ENCODE results near the gene PSMB2. TPM values are rescaled to one million over a fixed set of nuclear protein-coding genes. Genes with fewer than 3 reads are reported as not detected.

The PSMB2 gene
- polyA plus RNA-seq, 2 of the 4 experiments (the other 2 are of a cell fraction): 84.6 to 88.3 TPM

DNA sequence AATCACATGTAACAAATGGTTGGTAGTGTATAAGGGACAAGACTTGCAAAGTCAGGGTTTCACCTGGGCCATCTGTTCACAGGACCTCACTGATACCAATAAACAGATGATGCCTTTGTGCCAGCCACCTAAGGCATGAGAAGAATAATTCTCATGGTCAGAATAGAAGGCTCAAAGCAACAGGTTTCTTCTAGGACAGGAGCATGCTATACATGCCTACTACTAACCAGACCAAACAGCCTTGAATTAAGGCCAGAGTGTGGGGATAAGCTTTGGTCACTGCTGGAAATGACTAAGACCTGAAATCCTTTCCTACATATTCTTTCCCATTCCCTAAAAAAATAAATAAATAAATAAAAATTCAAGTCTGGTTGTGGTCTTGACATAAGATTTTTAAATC, 17.5 kb downstream of the PSMB2 start:
- Histone ChIP-seq H3K4me2 (no peak overlapping the region), H3K4me1 (no peaks in the 10 kb centered on the region), H3K9me3 (no peaks in the 10 kb centered on the region), H3K27ac (no peak overlapping the region), H3K4me3 (no peak overlapping the region)
- CTCF ChIA-PET: interaction anchor here (1.3 to 1.4 kb wide), 2 partner anchors 92 to 103 kb away, joined by 3 to 4 read pairs; no protein-coding TSS in a partner anchor
- no peak for TF ChIP-seq BCL3 (IDR thresholded peaks at IDR 0.05)
- TF ChIP-seq, protein P1, sequence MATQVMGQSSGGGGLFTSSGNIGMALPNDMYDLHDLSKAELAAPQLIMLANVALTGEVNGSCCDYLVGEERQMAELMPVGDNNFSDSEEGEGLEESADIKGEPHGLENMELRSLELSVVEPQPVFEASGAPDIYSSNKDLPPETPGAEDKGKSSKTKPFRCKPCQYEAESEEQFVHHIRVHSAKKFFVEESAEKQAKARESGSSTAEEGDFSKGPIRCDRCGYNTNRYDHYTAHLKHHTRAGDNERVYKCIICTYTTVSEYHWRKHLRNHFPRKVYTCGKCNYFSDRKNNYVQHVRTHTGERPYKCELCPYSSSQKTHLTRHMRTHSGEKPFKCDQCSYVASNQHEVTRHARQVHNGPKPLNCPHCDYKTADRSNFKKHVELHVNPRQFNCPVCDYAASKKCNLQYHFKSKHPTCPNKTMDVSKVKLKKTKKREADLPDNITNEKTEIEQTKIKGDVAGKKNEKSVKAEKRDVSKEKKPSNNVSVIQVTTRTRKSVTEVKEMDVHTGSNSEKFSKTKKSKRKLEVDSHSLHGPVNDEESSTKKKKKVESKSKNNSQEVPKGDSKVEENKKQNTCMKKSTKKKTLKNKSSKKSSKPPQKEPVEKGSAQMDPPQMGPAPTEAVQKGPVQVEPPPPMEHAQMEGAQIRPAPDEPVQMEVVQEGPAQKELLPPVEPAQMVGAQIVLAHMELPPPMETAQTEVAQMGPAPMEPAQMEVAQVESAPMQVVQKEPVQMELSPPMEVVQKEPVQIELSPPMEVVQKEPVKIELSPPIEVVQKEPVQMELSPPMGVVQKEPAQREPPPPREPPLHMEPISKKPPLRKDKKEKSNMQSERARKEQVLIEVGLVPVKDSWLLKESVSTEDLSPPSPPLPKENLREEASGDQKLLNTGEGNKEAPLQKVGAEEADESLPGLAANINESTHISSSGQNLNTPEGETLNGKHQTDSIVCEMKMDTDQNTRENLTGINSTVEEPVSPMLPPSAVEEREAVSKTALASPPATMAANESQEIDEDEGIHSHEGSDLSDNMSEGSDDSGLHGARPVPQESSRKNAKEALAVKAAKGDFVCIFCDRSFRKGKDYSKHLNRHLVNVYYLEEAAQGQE (IDR thresholded peaks at IDR 0.05): no peak
- TF ChIP-seq CBX8 (IDR thresholded peaks at IDR 0.05): no peak
- no peak for TF ChIP-seq NFE2L2 (conservative IDR thresholded peaks at IDR 0.05; ENCODE audit: low read length)
- no peak for TF ChIP-seq SMC3 (IDR thresholded peaks at IDR 0.05)
- no peak for TF ChIP-seq HMGXB4 (CRISPR knock-in tag; IDR thresholded peaks at IDR 0.05; ENCODE audit: borderline replicate concordance)
- no peak for TF ChIP-seq HDAC2 (IDR thresholded peaks at IDR 0.05)
- no peak for TF ChIP-seq NR3C1 (IDR thresholded peaks at IDR 0.05)
- TF ChIP-seq, protein P2, sequence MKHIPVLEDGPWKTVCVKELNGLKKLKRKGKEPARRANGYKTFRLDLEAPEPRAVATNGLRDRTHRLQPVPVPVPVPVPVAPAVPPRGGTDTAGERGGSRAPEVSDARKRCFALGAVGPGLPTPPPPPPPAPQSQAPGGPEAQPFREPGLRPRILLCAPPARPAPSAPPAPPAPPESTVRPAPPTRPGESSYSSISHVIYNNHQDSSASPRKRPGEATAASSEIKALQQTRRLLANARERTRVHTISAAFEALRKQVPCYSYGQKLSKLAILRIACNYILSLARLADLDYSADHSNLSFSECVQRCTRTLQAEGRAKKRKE (CRISPR knock-in tag; IDR thresholded peaks at IDR 0.05; ENCODE audit: low read depth): no peak
- TF ChIP-seq, protein P3, sequence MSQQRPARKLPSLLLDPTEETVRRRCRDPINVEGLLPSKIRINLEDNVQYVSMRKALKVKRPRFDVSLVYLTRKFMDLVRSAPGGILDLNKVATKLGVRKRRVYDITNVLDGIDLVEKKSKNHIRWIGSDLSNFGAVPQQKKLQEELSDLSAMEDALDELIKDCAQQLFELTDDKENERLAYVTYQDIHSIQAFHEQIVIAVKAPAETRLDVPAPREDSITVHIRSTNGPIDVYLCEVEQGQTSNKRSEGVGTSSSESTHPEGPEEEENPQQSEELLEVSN (IDR thresholded peaks at IDR 0.05; ENCODE audit: borderline replicate concordance, low read depth): no peak
- no peak for TF ChIP-seq RARB (CRISPR knock-in tag; IDR thresholded peaks at IDR 0.05)
- TF ChIP-seq, protein P4, sequence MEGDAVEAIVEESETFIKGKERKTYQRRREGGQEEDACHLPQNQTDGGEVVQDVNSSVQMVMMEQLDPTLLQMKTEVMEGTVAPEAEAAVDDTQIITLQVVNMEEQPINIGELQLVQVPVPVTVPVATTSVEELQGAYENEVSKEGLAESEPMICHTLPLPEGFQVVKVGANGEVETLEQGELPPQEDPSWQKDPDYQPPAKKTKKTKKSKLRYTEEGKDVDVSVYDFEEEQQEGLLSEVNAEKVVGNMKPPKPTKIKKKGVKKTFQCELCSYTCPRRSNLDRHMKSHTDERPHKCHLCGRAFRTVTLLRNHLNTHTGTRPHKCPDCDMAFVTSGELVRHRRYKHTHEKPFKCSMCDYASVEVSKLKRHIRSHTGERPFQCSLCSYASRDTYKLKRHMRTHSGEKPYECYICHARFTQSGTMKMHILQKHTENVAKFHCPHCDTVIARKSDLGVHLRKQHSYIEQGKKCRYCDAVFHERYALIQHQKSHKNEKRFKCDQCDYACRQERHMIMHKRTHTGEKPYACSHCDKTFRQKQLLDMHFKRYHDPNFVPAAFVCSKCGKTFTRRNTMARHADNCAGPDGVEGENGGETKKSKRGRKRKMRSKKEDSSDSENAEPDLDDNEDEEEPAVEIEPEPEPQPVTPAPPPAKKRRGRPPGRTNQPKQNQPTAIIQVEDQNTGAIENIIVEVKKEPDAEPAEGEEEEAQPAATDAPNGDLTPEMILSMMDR (IDR thresholded peaks at IDR 0.05): no peak
- no peak for TF ChIP-seq HOXA7 (CRISPR knock-in tag; IDR thresholded peaks at IDR 0.05)
- TF ChIP-seq ZC3H11A (IDR thresholded peaks at IDR 0.05): no peak
- TF ChIP-seq TFCP2L1 (CRISPR knock-in tag; IDR thresholded peaks at IDR 0.05): no peak
- no peak for TF ChIP-seq CEBPB (IDR thresholded peaks at IDR 0.05)
- no peak for TF ChIP-seq RAD21 (conservative IDR thresholded peaks at IDR 0.05 in 1 of 2, IDR thresholded peaks at IDR 0.05 in 1 of 2)
- no peak for TF ChIP-seq NPAS2 (CRISPR knock-in tag; IDR thresholded peaks at IDR 0.05; ENCODE audit: borderline replicate concordance)
- ATAC-seq (no peak), FAIRE-seq (no peak), DNase-seq (ENCODE audit: low read depth in 1 of 2, low spot score in 1 of 2) (no peak)
- POLR2A ChIA-PET: no interaction called here
